ENCODE data around the gene OGA.

Gene OGA

GRCh38 chr10:101837748-101838147 is 19.5 kb upstream of the OGA start:
- no peak overlapping the region for H3K4me3 ChIP-seq (replicated peaks in 1 of 2; ENCODE audit: low read depth in 2 of 2, low read length in 2 of 2)
- no peak for DNase-seq (ENCODE audit: low read depth in 2 of 2)
- TF ChIP-seq, protein P1, sequence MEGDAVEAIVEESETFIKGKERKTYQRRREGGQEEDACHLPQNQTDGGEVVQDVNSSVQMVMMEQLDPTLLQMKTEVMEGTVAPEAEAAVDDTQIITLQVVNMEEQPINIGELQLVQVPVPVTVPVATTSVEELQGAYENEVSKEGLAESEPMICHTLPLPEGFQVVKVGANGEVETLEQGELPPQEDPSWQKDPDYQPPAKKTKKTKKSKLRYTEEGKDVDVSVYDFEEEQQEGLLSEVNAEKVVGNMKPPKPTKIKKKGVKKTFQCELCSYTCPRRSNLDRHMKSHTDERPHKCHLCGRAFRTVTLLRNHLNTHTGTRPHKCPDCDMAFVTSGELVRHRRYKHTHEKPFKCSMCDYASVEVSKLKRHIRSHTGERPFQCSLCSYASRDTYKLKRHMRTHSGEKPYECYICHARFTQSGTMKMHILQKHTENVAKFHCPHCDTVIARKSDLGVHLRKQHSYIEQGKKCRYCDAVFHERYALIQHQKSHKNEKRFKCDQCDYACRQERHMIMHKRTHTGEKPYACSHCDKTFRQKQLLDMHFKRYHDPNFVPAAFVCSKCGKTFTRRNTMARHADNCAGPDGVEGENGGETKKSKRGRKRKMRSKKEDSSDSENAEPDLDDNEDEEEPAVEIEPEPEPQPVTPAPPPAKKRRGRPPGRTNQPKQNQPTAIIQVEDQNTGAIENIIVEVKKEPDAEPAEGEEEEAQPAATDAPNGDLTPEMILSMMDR (IDR thresholded peaks at IDR 0.05; ENCODE audit: low read depth, low read length): no peak

DNA sequence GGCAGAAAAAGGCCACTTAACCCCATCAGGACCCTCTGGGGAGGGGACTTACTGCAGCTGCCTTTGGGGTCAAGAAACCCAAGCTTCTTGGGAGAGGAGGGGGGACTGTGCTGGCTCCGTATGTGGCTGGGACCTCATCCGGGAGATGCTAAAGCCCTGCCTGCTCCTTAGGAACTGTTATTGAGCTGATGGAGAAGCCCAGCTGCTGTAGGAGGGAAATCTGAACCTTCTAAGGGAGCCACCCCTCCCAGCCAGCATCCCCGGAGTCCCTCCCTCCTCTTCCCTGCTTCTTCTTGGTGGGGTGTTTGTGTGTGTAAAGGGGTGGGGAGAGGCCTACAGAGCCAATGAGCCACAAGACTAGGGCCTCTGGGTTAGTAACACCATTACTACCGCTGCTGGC is 17.1 kb upstream of the OGA start:
- TF ChIP-seq, protein P1 (IDR thresholded peaks at IDR 0.05; ENCODE audit: low read depth, low read length): no peak
- DNase-seq (ENCODE audit: low read depth in 2 of 2): no peak
- no peak overlapping the region for H3K4me3 ChIP-seq (replicated peaks in 1 of 2; ENCODE audit: low read depth in 2 of 2, low read length in 2 of 2)

GRCh38 chr10:101834341-101834740 is 16.1 kb upstream of the OGA start:
- no peak for DNase-seq (ENCODE audit: low read depth in 2 of 2)
- TF ChIP-seq, protein P1 (IDR thresholded peaks at IDR 0.05; ENCODE audit: low read depth, low read length): no peak
- H3K4me3 ChIP-seq (replicated peaks in 1 of 2; ENCODE audit: low read depth in 2 of 2, low read length in 2 of 2): no peak overlapping the region

DNA sequence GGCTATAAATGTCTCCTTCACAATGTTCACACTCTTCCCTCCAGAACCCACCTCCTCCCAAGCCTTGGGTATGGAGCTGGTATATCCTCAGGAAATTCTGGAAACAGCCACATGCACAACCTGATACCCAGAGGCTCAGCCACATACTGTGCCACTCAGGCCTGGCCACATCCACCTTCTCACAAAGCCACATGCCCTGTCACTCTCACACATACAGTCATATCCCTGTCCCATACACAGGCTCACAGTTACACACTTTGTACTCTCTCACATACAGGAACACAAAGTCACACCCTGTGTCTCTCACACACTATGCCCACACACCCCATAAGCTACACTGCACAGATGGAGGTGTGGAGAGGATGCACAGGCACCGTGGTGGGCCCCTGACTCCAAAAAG is 15.2 kb upstream of the OGA start:
- no peak for DNase-seq (ENCODE audit: low read depth in 2 of 2)
- no peak overlapping the region for H3K4me3 ChIP-seq (replicated peaks in 1 of 2; ENCODE audit: low read depth in 2 of 2, low read length in 2 of 2)
- TF ChIP-seq, protein P1 (IDR thresholded peaks at IDR 0.05; ENCODE audit: low read depth, low read length): no peak

DNA sequence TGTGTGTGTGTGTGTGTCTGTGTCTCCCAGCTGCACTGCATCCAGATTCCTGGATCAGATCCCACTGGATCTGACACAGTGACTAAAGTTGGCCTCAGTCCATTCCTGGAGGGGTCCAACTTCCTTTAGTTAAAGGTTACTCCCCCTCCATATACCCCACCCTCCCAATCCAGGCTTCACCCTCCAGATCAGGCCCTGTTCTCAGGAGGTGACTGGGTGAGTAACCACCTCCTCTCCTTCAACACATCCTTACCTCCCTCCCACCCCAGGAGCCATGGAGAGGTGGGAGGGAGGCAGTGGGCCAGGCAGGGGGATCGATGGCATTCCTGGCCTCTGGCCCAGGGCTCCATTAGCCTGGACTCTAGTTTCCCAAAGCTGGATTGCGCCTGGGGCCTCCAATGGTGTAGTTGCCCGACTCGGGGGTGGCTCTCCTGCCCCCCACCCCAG is 14.1 kb upstream of the OGA start:
- TF ChIP-seq, protein P1 (IDR thresholded peaks at IDR 0.05; ENCODE audit: low read depth, low read length): no peak
- no peak for DNase-seq (ENCODE audit: low read depth in 2 of 2)
- no peak overlapping the region for H3K4me3 ChIP-seq (replicated peaks in 1 of 2; ENCODE audit: low read depth in 2 of 2, low read length in 2 of 2)

GRCh38 chr10:101831169-101831811 is 13.0 kb upstream of the OGA start:
- DNase-seq (ENCODE audit: low read depth in 2 of 2): no peak
- H3K4me3 ChIP-seq (replicated peaks in 1 of 2; ENCODE audit: low read depth in 2 of 2, low read length in 2 of 2): peak overlapping the region; percentile 51 to 57
- TF ChIP-seq, protein P1 (IDR thresholded peaks at IDR 0.05; ENCODE audit: low read depth, low read length): no peak

All from cardiac fibroblast (primary cell).